Aorta (tissue), 5 donors: ENCODE measurements around the gene LAMTOR4. TPM values are rescaled to one million over a fixed set of nuclear protein-coding genes. Genes with fewer than 3 reads are reported as not detected.
"Not testable (repeated sequence)": the region's sequence is repeated elsewhere in the genome, so short reads cannot be mapped to it uniquely, and the experiment has no call there.

Source experiments
- ATAC-seq: fragments of 200-7000 bp; cut with Tn5 transposase; one replicate; pipeline ENCODE4 v1.9.1; 2022; ENCODE audit warnings: moderate library complexity; ENCODE audit not compliant: low FRiP score
- DNase-seq, 2 donors: peaks; one replicate each; pipeline ENCODE4 v3.0.0-alpha.2; 2020
- H3K27ac ChIP-seq, 2 donors: one replicate each; pipeline ENCODE4 v1.5.1; 2013; ENCODE audit warnings: low read length in 2 of 2, mild to moderate bottlenecking in 2 of 2, moderate library complexity in 2 of 2, control low read depth in 1 of 2, inconsistent platforms in 1 of 2, low read depth in 1 of 2
- H3K27me3 ChIP-seq, 2 donors: one replicate each; pipeline ENCODE4 v1.6.1; 2013; ENCODE audit warnings: control low read depth in 1 of 2, low read length in 1 of 2, mild to moderate bottlenecking in 1 of 2, moderate library complexity in 1 of 2; ENCODE audit not compliant: insufficient read depth in 2 of 2, control insufficient read depth in 1 of 2
- H3K36me3 ChIP-seq, 2 donors: one replicate each; pipeline ENCODE4 v1.6.1; 2013; ENCODE audit warnings: control low read depth in 1 of 2, low read length in 1 of 2, mild to moderate bottlenecking in 1 of 2; ENCODE audit not compliant: insufficient read depth in 2 of 2, control insufficient read depth in 1 of 2
- H3K4me1 ChIP-seq, 2 donors: one replicate each; pipeline ENCODE4 v1.6.1; 2013; ENCODE audit warnings: low read length in 2 of 2, control low read depth in 1 of 2, mild to moderate bottlenecking in 1 of 2, moderate library complexity in 1 of 2; ENCODE audit not compliant: insufficient read depth in 2 of 2, control insufficient read depth in 1 of 2
- H3K4me3 ChIP-seq, 2 donors: one replicate each; pipeline ENCODE4 v1.5.1; 2013; ENCODE audit warnings: low read length in 2 of 2, control low read depth in 1 of 2, mild to moderate bottlenecking in 1 of 2
- H3K9me3 ChIP-seq: one replicate; pipeline ENCODE4 v1.6.1; 2013; ENCODE audit warnings: mild to moderate bottlenecking, low read length; ENCODE audit not compliant: control insufficient read depth
- WGBS, 2 donors: extraction: QIAGEN DNeasy Blood & Tissue Kit; methylation state at CpG; one replicate each; pipeline ENCODE4 v1.1.7; 2013; 5-methylcytosine and 5-hydroxymethylcytosine counted together
- intact Hi-C, 2 donors: fragments of 100-400 bp; cut with DNase I; formaldehyde crosslinking; loops; one replicate each; pipeline versions ENCODE4 v1.14.2 to v1.15.0; 2022
- polyA plus RNA-seq, 2 donors: library from polyadenylated mRNA; stranded (reverse); fragments of 200-250 nt; gene quantifications; one replicate each; pipeline ENCODE4 v1.2.3, GENCODE V29; 2013
- total RNA-seq, 2 donors: library from RNA; stranded (reverse); fragmentation: NEBNext Ultra II Directional; extraction: Animal tissue kit (Norgen Biotek cat#: 25700); gene quantifications; one replicate each; pipeline ENCODE4 v1.2.1, GENCODE V29; 2021
- donor health status: healthy with polysubstance abuse.
- donor health status: Bipolar disorder and iron deficiency.
- donor health status: DM: no; HTN: no; CAD: no.
- donor health status: DM: no; HTN: no; CAD: no.
- donor health status: DM: yes; HTN: yes; CAD: no.

Gene LAMTOR4
- total and polyA plus RNA-seq, 4 donors = 80.2 to 310 (median 185) TPM

DNA sequence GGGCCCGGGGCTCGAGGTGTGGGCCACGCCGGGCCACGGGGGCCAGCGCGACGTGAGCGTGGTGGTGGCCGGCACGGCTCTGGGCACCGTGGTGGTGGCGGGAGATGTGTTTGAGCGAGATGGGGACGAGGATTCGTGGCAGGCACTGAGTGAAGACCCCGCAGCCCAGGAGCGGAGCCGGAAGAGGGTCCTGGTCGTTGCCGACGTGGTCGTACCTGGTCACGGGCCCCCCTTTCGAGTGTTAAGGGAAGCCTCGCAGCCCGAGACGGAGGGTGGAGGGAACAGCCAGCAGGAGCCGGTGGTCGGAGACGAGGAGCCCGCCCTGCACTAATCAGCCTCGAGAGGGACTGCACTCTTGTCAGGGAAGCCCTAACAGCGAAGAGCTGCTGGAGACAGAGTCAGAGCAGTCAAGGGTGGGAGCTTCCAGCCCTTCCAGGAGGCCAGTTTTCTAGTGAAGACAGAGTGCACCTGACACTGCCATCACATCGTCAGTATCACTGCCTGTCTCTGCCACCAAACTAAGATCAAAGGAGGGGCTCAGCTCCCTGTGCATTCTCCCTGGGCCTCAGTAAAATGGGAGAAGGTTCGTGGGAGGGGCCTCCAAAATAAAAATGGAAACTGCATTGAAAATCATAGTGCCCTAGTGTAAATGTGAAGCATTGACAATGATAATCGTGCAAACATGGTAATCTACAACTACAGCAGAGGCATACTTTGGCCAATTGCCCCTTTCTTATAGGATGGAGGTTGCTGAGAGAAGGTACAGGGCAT, 20.7 kb upstream of the LAMTOR4 start:
- no peak for DNase-seq

GRCh38 chr7:100128637-100128963, 20.1 kb upstream of the LAMTOR4 start:
- no peaks in the 10 kb centered on the region for H3K4me1 ChIP-seq
- H3K36me3 ChIP-seq = no peaks in the 10 kb centered on the region
- no peaks in the 10 kb centered on the region for H3K9me3 ChIP-seq
- no peak overlapping the region for H3K27ac ChIP-seq
- DNase-seq (no peak), ATAC-seq (no peak)
- intact Hi-C loops = loop anchor here in 1 of 2 donors (5.0 kb wide), 1 partner anchor 36 kb away; no protein-coding TSS in a partner anchor
- H3K27me3 ChIP-seq = no peaks in the 10 kb centered on the region
- no peak overlapping the region for H3K4me3 ChIP-seq
- 47 to 50% methylated on average over 1 of the region's 1 CpG for WGBS, 2 donors

More for the DNA sequence above, 20.7 kb upstream of the LAMTOR4 start:
- H3K4me3 ChIP-seq = peak overlapping the region; percentile 50 to 80
- peak; percentile 9 for ATAC-seq
- peak overlapping the region in 1 of 2 donors; percentile 60 for H3K27ac ChIP-seq
- H3K36me3 ChIP-seq = no peaks in the 10 kb centered on the region
- H3K4me1 ChIP-seq = no peaks in the 10 kb centered on the region
- intact Hi-C loops = loop anchor here in 1 of 2 donors (2.0 to 5.0 kb wide), 2 partner anchors 27 to 36 kb away; partner anchors contain the start of genes AP4M1 and MCM7
- no peaks in the 10 kb centered on the region for H3K27me3 ChIP-seq
- H3K9me3 ChIP-seq = no peaks in the 10 kb centered on the region
- 2% methylated on average over 37 of the region's 37 CpGs for WGBS, 2 donors

DNA sequence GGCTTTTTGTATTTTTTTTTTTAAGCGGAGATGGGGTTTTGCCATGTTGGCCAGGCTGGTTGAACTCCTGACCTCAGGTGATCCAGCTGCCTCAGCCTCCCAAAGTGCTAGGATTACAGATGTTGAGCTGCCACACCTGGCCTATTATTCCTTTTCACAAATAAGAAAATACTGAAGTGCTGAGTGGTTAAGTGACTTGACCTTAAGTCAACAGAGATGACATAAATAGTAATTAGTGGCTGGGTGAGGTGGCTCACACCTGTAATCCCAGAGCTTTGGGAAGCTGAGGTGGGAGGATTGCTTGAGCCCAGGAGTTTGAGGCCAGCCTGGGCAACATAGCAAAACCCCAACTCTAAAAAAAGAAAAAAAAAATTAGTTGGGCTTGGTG, 18.5 kb upstream of the LAMTOR4 start:
- H3K27me3 ChIP-seq, H3K36me3 ChIP-seq, H3K4me1 ChIP-seq, H3K27ac ChIP-seq, DNase-seq, H3K9me3 ChIP-seq, ATAC-seq, H3K4me3 ChIP-seq: not testable (repeated sequence)
- WGBS, 2 donors = 95 to 97% methylated on average over 1 of the region's 1 CpG
- intact Hi-C loops = loop anchor here (2.0 to 10.0 kb wide), 2 partner anchors 85 to 139 kb away; partner anchors contain the start of gene PVRIG (in 1 of the 2)

DNA sequence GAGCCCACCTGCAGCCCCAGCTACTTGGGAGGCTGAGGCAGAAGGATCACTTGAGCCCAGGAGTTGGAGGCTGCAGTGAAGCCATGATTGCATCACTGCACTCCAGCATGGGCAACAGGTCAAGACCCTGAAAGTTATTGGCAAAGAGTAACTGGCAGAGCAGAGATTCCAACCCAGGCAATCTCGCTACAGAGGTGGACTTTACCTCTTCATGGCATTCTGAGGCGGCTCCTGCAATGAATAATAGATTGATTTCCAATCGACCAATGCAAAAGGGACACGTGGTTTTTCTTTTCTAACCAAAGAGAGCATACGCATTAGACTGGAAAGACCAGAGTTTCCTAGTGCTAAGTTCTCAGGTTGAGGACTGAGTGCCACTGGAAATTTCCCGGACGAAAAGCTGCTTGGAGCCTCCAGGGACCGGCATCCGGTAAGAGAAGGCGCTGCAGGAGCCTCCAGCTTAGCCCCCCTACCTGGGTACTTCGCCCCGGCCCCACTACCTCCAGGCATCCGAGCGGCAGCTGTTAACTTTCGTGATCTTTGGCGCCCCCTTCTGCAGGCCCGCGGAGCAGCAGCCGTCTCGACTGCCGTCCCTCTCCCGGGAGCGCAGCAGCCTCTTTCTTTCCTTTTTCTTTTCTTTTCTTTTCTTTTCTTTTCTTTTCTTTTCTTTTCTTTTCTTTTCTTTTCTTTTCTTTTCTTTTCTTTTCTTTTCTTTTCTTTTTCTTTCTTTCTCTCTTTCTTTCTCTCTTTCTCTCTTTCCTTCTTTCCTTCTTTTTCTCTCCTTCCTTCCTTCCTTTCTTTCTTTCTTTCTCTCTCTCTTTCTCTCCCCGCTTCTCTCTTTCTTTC, 17.9 kb upstream of the LAMTOR4 start:
- no peaks in the 10 kb centered on the region for H3K36me3 ChIP-seq
- WGBS, 2 donors = 9 to 11% methylated on average over 24 of the region's 24 CpGs
- DNase-seq = peak; percentile 86 to 95
- intact Hi-C loops = loop anchor here (2.0 to 10.0 kb wide), 2 partner anchors 84 to 140 kb away; partner anchors contain the start of gene PVRIG (in 1 of the 2)
- H3K27me3 ChIP-seq = no peaks in the 10 kb centered on the region
- no peak overlapping the region for H3K4me3 ChIP-seq
- no peaks in the 10 kb centered on the region for H3K9me3 ChIP-seq
- ATAC-seq = peak; percentile 54
- no peak overlapping the region for H3K27ac ChIP-seq
- H3K4me1 ChIP-seq = no peaks in the 10 kb centered on the region

DNA sequence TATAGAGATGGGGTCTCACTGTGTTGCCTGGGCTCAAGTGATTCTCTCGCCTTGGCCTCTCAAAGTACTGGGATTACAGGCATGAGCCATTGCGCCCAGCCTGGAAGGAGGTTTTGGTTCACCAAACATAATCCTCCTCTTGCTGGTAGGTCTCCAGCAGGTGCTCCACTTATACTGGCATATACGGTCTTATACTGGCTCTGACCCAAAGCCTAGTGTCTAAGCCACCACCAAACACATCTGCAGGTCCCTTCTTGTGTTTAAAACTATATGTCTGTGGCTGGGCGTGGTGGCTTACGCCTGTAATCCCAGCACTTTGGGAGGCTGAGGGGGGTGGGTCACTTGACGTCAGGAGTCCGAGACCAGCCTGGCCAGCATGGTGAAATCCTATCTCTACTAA, 16.6 kb upstream of the LAMTOR4 start:
- no peak overlapping the region for H3K27ac ChIP-seq
- H3K4me1 ChIP-seq = no peaks in the 10 kb centered on the region
- H3K9me3 ChIP-seq = no peaks in the 10 kb centered on the region
- H3K27me3 ChIP-seq = no peaks in the 10 kb centered on the region
- DNase-seq (no peak), ATAC-seq (no peak)
- WGBS, 2 donors = 61 to 64% methylated on average over 7 of the region's 7 CpGs
- intact Hi-C loops = loop anchor here (2.0 to 10.0 kb wide), 2 partner anchors 83 to 85 kb away; partner anchors contain the start of gene PVRIG (in 1 of the 2)
- no peak overlapping the region for H3K4me3 ChIP-seq
- H3K36me3 ChIP-seq = no peaks in the 10 kb centered on the region

DNA sequence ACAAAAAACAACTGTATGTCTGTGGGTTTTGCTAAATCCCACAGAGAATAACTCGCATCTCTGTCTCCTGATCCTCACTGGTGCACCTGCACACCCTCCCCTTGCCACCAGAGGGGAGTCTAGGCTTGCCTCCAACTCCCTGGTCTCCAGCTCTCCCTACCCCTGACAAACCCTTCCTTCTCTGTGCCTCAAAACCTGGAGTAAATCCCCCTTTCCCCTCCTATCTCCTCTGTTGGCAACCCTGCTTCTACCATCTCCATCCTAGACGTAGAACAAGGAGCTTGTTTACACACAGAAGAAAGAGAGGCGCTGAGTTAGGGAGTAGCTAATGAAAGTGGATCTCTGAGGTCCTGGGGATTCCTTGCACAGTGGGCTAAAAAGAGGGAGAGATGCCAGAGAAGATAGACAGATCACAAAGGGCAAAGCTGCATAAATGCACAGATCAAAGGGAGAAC, 16.0 kb upstream of the LAMTOR4 start:
- Histone ChIP-seq H3K4me1 (no peaks in the 10 kb centered on the region), H3K9me3 (no peaks in the 10 kb centered on the region), H3K27ac (no peak overlapping the region), H3K27me3 (no peaks in the 10 kb centered on the region), H3K4me3 (no peak overlapping the region), H3K36me3 (no peaks in the 10 kb centered on the region)
- 20 to 23% methylated on average over 3 of the region's 3 CpGs for WGBS, 2 donors
- no peak for DNase-seq
- intact Hi-C loops = loop anchor here (2.0 to 10.0 kb wide), 2 partner anchors 82 to 84 kb away; partner anchors contain the start of gene PVRIG (in 1 of the 2)
- no peak for ATAC-seq

DNA sequence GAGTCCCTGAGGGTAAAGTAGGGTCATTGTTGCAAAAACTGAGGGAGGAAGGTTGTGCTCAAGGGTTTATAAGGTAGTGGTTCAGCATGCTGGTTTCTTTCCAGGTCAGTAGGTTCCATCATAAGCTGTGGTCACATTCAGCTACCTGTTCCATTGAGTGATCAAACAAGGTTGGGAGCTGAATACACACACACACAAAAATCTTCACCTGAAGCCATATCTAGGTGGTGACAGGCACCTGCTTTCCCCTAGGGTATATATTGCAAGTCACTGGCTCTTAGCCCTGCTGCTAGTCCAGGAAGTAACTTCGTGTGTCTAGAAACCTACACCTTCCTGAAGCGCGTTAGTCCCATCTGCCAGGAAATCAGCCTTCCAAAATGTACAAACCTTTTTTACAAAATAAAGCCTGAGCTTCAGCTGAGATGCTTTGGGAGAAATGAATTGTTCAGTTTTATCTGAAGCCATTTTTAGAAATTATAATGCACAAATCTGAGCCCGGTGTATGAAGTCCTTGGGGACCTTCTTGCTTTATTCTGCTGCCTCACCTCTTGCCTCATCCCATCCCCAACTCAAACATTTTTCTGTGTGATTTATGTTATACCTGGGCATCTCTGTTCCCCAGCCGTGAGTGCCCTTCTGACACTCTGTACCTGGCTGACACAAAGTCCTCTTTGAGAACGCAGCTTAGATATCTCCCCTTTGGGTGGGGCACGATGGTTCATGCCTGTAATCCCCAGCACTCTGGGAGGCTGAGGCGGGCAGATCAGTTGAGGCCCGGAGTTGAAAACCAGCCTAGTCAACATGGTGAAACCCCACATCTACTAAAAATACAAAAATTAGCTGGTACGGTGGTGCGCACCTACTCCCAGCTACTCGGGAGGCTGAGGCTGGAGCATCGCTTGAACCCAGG, 10.6 kb upstream of the LAMTOR4 start:
- 76 to 77% methylated on average over 13 of the region's 13 CpGs for WGBS, 2 donors
- DNase-seq (no peak), ATAC-seq (no peak)
- no peak overlapping the region for H3K4me3 ChIP-seq
- H3K4me1 ChIP-seq = no peaks in the 10 kb centered on the region
- intact Hi-C loops = loop anchor here in 1 of 2 donors (10.0 kb wide), 1 partner anchor 77 kb away; the partner anchor contains the start of gene PVRIG
- H3K27me3 ChIP-seq = no peaks in the 10 kb centered on the region
- H3K27ac ChIP-seq = no peak overlapping the region
- H3K36me3 ChIP-seq = no peaks in the 10 kb centered on the region
- H3K9me3 ChIP-seq = no peaks in the 10 kb centered on the region

DNA sequence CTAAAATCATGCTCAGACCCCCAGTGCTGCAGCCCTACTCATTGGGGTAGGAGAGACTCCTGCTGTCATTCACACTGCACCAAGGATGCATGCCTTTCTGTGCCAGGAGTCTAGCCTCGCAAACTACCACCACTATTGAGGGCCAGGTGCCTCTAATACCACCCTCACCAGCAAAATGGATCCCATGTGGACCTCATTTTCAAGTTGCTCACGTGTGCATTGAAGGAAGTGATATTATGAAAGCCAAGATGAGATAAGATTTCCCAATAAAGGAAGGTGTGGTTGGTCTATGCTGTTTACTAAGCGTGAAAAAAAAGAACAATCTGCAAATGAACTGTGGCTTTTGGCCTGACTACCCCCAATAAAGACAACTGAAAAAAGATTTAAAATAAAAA, 7.2 kb upstream of the LAMTOR4 start:
- ATAC-seq (no peak), DNase-seq (no peak)
- Histone ChIP-seq H3K27me3 (no peaks in the 10 kb centered on the region), H3K36me3 (no peaks in the 10 kb centered on the region), H3K27ac (no peak overlapping the region), H3K9me3 (no peaks in the 10 kb centered on the region), H3K4me3 (no peak overlapping the region), H3K4me1 (no peaks in the 10 kb centered on the region)
- intact Hi-C loops = no loop called here
- WGBS, 2 donors = 72 to 78% methylated on average over 3 of the region's 3 CpGs
